SK-N-SH treated with all-trans-retinoic acid at 6 μM for 48 hours (cell line): Measurements from ENCODE around the gene NCDN.
A peak's percentile ranks its signal among the peaks of the same experiment; 100 is the strongest.

Experiments
- ATAC-seq: fragments of 200-7000 bp; cut with Tn5 transposase; 3 replicates; pipeline ENCODE4 v1.9.1; 2020; ENCODE audit warnings: mild to moderate bottlenecking, moderate library complexity
- ARNTL ChIP-seq: fragments of 450-650 bp; formaldehyde crosslinking; IDR thresholded peaks from 2 replicates; pipeline ENCODE4 v1.5.0; 2020; ENCODE audit warnings: low read depth, mild to moderate bottlenecking, moderate library complexity, borderline replicate concordance
- CSDC2 ChIP-seq: fragments of 250-450 bp; sonication (Bioruptor Pico); IDR thresholded peaks from 2 replicates; pipeline ENCODE4 v1.5.0; 2020; ENCODE audit warnings: mild to moderate bottlenecking, moderate library complexity
- ESRRG ChIP-seq: fragments of 250-450 bp; sonication (Bioruptor Pico); IDR thresholded peaks from 2 replicates; pipeline ENCODE4 v1.6.1; 2021; ENCODE audit warnings: mild to moderate bottlenecking
- GLIS3 ChIP-seq: fragments of 250-450 bp; sonication (Bioruptor Pico); IDR thresholded peaks from 2 replicates; pipeline ENCODE4 v1.5.0; 2020; ENCODE audit warnings: mild to moderate bottlenecking, moderate library complexity
- ISL1 ChIP-seq: fragments of 250-450 bp; sonication (Bioruptor Pico); IDR thresholded peaks from 2 replicates; pipeline ENCODE4 v2.1.2; 2022; ENCODE audit warnings: mild to moderate bottlenecking, moderate library complexity
- PPARA ChIP-seq: fragments of 250-450 bp; sonication (Bioruptor Pico); IDR thresholded peaks from 2 replicates; pipeline ENCODE4 v1.5.0; 2020; ENCODE audit warnings: mild to moderate bottlenecking, borderline replicate concordance
- RARB ChIP-seq: fragments of 250-450 bp; sonication (Bioruptor Pico); IDR thresholded peaks from 2 replicates; pipeline ENCODE4 v1.8.0; 2021; ENCODE audit warnings: mild to moderate bottlenecking, moderate library complexity
- SNAI2 ChIP-seq: fragments of 250-450 bp; sonication (Bioruptor Pico); IDR thresholded peaks from 2 replicates; pipeline ENCODE4 v1.5.0; 2020; ENCODE audit warnings: mild to moderate bottlenecking, moderate library complexity
- TCF4 ChIP-seq: fragments of 250-450 bp; sonication (Bioruptor Pico); IDR thresholded peaks from 2 replicates; pipeline ENCODE4 v1.8.0; 2021; ENCODE audit warnings: mild to moderate bottlenecking, moderate library complexity, borderline replicate concordance
- TOX ChIP-seq: fragments of 250-450 bp; sonication (Bioruptor Pico); IDR thresholded peaks from 2 replicates; pipeline ENCODE4 v1.8.0; 2021; ENCODE audit warnings: mild to moderate bottlenecking, moderate library complexity, borderline replicate concordance
- ZC3H10 ChIP-seq: fragments of 250-450 bp; sonication (Bioruptor Pico); IDR thresholded peaks from 2 replicates; pipeline ENCODE4 v1.5.1; 2021; ENCODE audit warnings: mild to moderate bottlenecking, moderate library complexity
- ZFP3 ChIP-seq: fragments of 250-450 bp; sonication (Bioruptor Pico); IDR thresholded peaks from 2 replicates; pipeline ENCODE4 v1.5.0; 2020; ENCODE audit warnings: mild to moderate bottlenecking, moderate library complexity
- ZFP30 ChIP-seq: fragments of 450-650 bp; formaldehyde crosslinking; IDR thresholded peaks from 2 replicates; pipeline ENCODE4 v1.5.0; 2022; ENCODE audit warnings: mild to moderate bottlenecking, moderate library complexity
- ZNF70 ChIP-seq: fragments of 450-650 bp; formaldehyde crosslinking; IDR thresholded peaks from 2 replicates; pipeline ENCODE4 v1.5.0; 2020; ENCODE audit warnings: mild to moderate bottlenecking, moderate library complexity
- ZNF8 ChIP-seq: fragments of 450-650 bp; formaldehyde crosslinking; IDR thresholded peaks from 2 replicates; pipeline ENCODE4 v1.5.0; 2020; ENCODE audit warnings: mild to moderate bottlenecking, moderate library complexity
- TF ChIP-seq, protein P1 (sequence below): fragments of 250-450 bp; sonication (Bioruptor Pico); IDR thresholded peaks from 2 replicates; pipeline ENCODE4 v1.5.0; 2020; ENCODE audit warnings: mild to moderate bottlenecking, moderate library complexity
- TF ChIP-seq, protein P2 (sequence below): fragments of 250-450 bp; sonication (Bioruptor Pico); IDR thresholded peaks from 2 replicates; pipeline ENCODE4 v1.5.1; 2021; ENCODE audit warnings: mild to moderate bottlenecking, moderate library complexity
- TF ChIP-seq, protein P3 (sequence below): fragments of 250-450 bp; sonication (Bioruptor Pico); IDR thresholded peaks from 2 replicates; pipeline ENCODE4 v1.8.0; 2021; ENCODE audit warnings: low read depth, mild to moderate bottlenecking, moderate library complexity, borderline replicate concordance
- TF ChIP-seq, protein P4 (sequence below): fragments of 250-450 bp; sonication (Bioruptor Pico); IDR thresholded peaks from 2 replicates; pipeline ENCODE4 v1.5.1; 2020; ENCODE audit warnings: low read depth, mild to moderate bottlenecking, moderate library complexity
- TF ChIP-seq, protein P5 (sequence below): fragments of 250-450 bp; sonication (Bioruptor Pico); IDR thresholded peaks from 2 replicates; pipeline ENCODE4 v1.8.0; 2020; ENCODE audit warnings: mild to moderate bottlenecking, moderate library complexity, borderline replicate concordance

NCDN gene

DNA sequence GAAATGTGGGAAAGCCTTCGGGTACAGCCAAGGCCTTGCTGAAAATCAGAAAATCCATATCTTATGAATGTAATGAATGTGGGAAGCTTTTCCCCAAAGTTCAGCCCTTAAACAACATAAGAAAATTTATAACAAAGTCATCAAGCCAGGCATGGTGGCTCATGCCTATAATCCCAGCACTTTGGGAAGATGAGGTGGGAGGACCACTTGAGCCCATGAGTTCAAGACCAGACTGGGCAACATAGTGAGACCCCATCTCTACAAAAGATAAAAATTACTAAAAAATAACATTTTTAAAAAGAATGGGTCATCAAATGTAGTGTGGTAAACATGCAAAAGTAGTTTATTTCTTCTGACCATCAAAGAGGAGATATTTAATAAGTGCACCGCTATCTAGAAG, 46.3 kb upstream of the NCDN start (continued):
- TF ChIP-seq, protein P1, sequence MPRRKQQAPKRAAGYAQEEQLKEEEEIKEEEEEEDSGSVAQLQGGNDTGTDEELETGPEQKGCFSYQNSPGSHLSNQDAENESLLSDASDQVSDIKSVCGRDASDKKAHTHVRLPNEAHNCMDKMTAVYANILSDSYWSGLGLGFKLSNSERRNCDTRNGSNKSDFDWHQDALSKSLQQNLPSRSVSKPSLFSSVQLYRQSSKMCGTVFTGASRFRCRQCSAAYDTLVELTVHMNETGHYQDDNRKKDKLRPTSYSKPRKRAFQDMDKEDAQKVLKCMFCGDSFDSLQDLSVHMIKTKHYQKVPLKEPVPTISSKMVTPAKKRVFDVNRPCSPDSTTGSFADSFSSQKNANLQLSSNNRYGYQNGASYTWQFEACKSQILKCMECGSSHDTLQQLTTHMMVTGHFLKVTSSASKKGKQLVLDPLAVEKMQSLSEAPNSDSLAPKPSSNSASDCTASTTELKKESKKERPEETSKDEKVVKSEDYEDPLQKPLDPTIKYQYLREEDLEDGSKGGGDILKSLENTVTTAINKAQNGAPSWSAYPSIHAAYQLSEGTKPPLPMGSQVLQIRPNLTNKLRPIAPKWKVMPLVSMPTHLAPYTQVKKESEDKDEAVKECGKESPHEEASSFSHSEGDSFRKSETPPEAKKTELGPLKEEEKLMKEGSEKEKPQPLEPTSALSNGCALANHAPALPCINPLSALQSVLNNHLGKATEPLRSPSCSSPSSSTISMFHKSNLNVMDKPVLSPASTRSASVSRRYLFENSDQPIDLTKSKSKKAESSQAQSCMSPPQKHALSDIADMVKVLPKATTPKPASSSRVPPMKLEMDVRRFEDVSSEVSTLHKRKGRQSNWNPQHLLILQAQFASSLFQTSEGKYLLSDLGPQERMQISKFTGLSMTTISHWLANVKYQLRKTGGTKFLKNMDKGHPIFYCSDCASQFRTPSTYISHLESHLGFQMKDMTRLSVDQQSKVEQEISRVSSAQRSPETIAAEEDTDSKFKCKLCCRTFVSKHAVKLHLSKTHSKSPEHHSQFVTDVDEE (CRISPR knock-in tag): no peak
- TF ChIP-seq TCF4: no peak
- no peak for TF ChIP-seq GLIS3 (CRISPR knock-in tag)
- TF ChIP-seq CSDC2 (CRISPR knock-in tag): no peak
- no peak for TF ChIP-seq RARB (CRISPR knock-in tag)
- no peak for TF ChIP-seq SNAI2 (CRISPR knock-in tag)
- no peak for TF ChIP-seq ZC3H10 (CRISPR knock-in tag)

DNA sequence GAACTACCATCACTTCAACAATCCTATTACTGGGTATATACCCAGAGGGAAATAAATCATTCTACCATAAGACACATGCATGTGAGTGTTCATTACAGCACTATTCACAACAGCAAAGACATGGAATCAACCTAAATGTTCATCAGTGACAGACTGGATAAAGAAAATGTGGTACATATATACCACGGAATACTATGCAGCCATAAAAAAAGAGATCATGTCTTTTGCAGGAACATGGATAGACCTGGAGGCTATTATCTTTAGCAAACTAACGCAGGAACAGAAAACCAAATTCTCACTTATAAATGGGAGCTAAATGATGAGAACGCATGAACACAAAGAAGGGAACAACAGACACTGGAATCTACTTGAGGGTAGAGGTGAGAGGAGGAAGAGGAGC, 39.4 kb upstream of the NCDN start:
- TF ChIP-seq ZNF8 (peak; percentile 80), PPARA (CRISPR knock-in tag) (no peak)
- TF ChIP-seq, all 23 proteins: peak for 1
- ATAC-seq: no peak

DNA sequence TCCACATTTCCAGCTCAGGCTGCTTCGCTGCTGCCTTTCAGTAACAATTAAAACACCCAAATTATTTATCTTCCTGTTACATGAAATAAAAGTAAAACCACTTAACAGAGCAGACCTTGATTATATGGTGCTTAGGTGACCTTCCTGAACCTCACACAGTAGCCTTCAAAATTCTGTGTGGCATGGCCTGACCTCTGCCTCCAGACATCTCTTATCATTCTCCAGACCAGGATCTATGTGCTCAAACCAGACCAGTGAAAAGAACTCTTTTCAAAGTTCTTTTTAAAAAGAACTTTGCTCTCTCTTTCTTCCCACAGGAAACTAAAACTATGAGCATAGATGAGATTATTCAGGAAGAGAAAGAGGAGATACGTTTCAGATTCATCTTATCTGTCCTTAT, 38.2 kb upstream of the NCDN start:
- no peak for TF ChIP-seq TCF4
- no peak for TF ChIP-seq SNAI2 (CRISPR knock-in tag)
- no peak for TF ChIP-seq ISL1
- no peak for TF ChIP-seq GLIS3 (CRISPR knock-in tag)
- TF ChIP-seq PPARA (CRISPR knock-in tag): no peak
- TF ChIP-seq, protein P2, sequence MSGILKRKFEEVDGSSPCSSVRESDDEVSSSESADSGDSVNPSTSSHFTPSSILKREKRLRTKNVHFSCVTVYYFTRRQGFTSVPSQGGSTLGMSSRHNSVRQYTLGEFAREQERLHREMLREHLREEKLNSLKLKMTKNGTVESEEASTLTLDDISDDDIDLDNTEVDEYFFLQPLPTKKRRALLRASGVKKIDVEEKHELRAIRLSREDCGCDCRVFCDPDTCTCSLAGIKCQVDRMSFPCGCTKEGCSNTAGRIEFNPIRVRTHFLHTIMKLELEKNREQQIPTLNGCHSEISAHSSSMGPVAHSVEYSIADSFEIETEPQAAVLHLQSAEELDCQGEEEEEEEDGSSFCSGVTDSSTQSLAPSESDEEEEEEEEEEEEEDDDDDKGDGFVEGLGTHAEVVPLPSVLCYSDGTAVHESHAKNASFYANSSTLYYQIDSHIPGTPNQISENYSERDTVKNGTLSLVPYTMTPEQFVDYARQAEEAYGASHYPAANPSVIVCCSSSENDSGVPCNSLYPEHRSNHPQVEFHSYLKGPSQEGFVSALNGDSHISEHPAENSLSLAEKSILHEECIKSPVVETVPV: no peak
- no peak for ATAC-seq

DNA sequence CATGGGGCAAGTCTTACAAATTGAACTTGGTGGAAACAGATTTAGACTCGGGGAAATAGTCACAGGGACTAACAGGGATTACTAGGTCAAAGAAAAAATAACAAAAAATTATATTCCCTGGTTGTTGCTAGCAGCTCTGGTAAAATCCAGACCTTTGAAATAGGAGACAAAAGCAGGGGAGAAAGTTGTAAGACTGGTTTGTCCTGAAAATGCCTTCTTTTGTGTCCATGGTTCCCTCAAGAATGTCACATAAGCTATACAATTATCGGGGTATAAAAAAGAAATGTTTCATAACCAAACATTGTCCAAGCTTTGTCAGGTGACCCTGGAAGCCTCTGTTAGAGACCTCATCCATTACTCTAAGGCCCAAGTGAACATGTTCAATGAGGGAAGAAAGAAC, 33.5 kb upstream of the NCDN start:
- ATAC-seq: no peak
- TF ChIP-seq RARB (CRISPR knock-in tag) (no peak), ZFP30 (CRISPR knock-in tag) (no peak), ZNF70 (no peak), ARNTL (no peak), ZFP3 (CRISPR knock-in tag) (no peak), ESRRG (no peak), TOX (CRISPR knock-in tag) (no peak)
- TF ChIP-seq, protein P3, sequence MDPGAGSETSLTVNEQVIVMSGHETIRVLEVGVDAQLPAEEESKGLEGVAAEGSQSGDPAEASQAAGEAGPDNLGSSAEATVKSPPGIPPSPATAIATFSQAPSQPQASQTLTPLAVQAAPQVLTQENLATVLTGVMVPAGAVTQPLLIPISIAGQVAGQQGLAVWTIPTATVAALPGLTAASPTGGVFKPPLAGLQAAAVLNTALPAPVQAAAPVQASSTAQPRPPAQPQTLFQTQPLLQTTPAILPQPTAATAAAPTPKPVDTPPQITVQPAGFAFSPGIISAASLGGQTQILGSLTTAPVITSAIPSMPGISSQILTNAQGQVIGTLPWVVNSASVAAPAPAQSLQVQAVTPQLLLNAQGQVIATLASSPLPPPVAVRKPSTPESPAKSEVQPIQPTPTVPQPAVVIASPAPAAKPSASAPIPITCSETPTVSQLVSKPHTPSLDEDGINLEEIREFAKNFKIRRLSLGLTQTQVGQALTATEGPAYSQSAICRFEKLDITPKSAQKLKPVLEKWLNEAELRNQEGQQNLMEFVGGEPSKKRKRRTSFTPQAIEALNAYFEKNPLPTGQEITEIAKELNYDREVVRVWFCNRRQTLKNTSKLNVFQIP (CRISPR knock-in tag): no peak
- TF ChIP-seq, protein P4, sequence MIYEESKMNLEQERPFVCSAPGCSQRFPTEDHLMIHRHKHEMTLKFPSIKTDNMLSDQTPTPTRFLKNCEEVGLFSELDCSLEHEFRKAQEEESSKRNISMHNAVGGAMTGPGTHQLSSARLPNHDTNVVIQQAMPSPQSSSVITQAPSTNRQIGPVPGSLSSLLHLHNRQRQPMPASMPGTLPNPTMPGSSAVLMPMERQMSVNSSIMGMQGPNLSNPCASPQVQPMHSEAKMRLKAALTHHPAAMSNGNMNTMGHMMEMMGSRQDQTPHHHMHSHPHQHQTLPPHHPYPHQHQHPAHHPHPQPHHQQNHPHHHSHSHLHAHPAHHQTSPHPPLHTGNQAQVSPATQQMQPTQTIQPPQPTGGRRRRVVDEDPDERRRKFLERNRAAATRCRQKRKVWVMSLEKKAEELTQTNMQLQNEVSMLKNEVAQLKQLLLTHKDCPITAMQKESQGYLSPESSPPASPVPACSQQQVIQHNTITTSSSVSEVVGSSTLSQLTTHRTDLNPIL (CRISPR knock-in tag): no peak

DNA sequence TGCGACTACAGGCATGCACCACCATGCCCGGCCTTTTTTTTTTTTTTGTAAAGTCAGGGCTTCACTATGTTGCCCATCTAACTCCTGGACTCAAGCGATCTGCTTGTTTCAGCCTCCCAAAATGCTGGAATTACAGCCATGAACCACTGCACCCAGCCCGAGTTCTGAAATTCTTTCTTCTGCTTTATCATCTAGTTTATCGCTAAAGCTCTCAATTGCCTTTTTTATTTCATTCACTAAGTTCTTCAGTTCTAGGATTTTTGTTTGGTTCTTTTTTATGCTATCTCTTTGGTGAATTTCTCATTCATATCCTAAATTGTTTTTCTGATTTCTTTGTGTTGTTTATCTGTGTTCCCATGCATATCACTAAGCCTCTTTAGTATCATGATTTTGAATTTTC, 27.4 kb upstream of the NCDN start:
- TF ChIP-seq ARNTL: no peak
- TF ChIP-seq, protein P5, sequence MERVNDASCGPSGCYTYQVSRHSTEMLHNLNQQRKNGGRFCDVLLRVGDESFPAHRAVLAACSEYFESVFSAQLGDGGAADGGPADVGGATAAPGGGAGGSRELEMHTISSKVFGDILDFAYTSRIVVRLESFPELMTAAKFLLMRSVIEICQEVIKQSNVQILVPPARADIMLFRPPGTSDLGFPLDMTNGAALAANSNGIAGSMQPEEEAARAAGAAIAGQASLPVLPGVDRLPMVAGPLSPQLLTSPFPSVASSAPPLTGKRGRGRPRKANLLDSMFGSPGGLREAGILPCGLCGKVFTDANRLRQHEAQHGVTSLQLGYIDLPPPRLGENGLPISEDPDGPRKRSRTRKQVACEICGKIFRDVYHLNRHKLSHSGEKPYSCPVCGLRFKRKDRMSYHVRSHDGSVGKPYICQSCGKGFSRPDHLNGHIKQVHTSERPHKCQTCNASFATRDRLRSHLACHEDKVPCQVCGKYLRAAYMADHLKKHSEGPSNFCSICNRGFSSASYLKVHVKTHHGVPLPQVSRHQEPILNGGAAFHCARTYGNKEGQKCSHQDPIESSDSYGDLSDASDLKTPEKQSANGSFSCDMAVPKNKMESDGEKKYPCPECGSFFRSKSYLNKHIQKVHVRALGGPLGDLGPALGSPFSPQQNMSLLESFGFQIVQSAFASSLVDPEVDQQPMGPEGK: no peak
- ATAC-seq: no peak
